Prostate gland (tissue), 2 donors: ENCODE measurements around the gene SLC7A6OS. TPM values are rescaled to one million over a fixed set of nuclear protein-coding genes. Genes with fewer than 3 reads are reported as not detected.

Experiments used
- DNase-seq: peaks from one replicate; pipeline ENCODE4 v3.0.0-alpha.2; 2019; ENCODE audit warnings: low spot score
- H3K27ac ChIP-seq, 2 donors: fragments of 200-600 bp; sonication (generic); 2 replicates each; pipeline ENCODE4 v1.5.1; 2017 to 2019
- H3K27me3 ChIP-seq: fragments of 200-600 bp; sonication (generic); replicated peaks from 2 replicates; pipeline ENCODE4 v1.5.1; 2019; ENCODE audit not compliant: insufficient read depth
- H3K36me3 ChIP-seq, 2 donors: fragments of 200-600 bp; sonication (generic); 1 replicate in 1 of 2; 2 replicates in 1 of 2; pipeline versions ENCODE4 v1.5.1 to v1.8.1; 2017 to 2019
- H3K4me1 ChIP-seq: fragments of 200-600 bp; sonication (generic); replicated peaks from 2 replicates; pipeline ENCODE4 v1.5.1; 2019
- H3K4me3 ChIP-seq, 2 donors: fragments of 200-600 bp; sonication (generic); 2 replicates each; pipeline ENCODE4 v1.5.1; 2017 to 2019
- H3K9me3 ChIP-seq: fragments of 200-600 bp; sonication (generic); 2 replicates; pipeline ENCODE4 v1.5.1; 2017
- POLR2A ChIP-seq: fragments of 450-650 bp; IDR thresholded peaks from one replicate; pipeline ENCODE4 v1.6.1; 2016; ENCODE audit warnings: antibody characterized with exemption, mild to moderate bottlenecking
- POLR2AphosphoS5 ChIP-seq: sonication (generic); formaldehyde crosslinking; IDR thresholded peaks from one replicate; pipeline ENCODE4 v1.6.1; 2017; ENCODE audit warnings: antibody characterized with exemption
- WGBS: methylation state at CpG from one replicate; pipeline ENCODE4 v1.1.5; 2018; 5-methylcytosine and 5-hydroxymethylcytosine counted together
- intact Hi-C: fragments of 100-400 bp; cut with DNase I; formaldehyde crosslinking; loops from one replicate; pipeline ENCODE4 v1.14.2; 2022
- total RNA-seq, 2 donors: library from RNA; depleted of rRNA; stranded (reverse); fragments of >200 nt; gene quantifications; one replicate each; pipeline ENCODE4 v1.1.0, GENCODE V29; 2016
- TF ChIP-seq, protein P1 (sequence below), 4 experiments: fragments of 200-600 bp in 2 of 4; fragments of 450-650 bp in 2 of 4; sonication (generic) in 2 of 4; IDR thresholded peaks; 1 replicate in 3 of 4; 2 replicates in 1 of 4; pipeline ENCODE4 v1.5.1; 2016 to 2019; ENCODE audit warnings: antibody characterized with exemption in 4 of 4, mild to moderate bottlenecking in 2 of 4, moderate library complexity in 2 of 4

Gene SLC7A6OS
- total RNA-seq, 2 donors from 2014 or later = 10.0 to 23.6 TPM

DNA sequence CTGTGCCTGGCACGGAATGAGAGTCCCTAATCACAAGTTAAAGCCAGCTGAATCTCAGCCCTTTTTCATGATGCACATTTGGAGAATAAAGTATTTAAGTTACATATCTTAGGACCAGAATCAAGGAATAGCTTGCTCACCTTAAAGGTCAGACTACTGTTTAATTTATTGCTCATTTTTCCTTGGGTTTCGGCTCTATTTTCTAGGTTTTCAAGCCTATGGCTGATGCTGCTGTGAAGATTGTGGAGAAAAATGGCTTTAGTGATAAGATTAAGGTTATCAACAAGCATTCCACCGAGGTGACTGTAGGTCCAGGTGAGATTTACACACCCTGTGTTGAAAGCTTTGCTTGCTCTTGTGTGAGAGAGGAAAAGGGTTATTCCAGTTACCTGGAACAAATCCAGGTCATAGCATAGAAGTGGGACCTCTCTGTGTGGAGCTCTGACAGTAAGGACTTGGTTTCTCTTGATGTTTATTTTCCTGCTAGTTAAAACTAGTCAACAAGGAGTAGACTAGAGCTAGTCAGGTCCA lies 18.2 kb upstream of the SLC7A6OS start:
- Histone ChIP-seq H3K4me3 (no peak overlapping the region), H3K27me3 (no peaks in the 10 kb centered on the region), H3K4me1 (no peaks in the 10 kb centered on the region), H3K9me3 (no peaks in the 10 kb centered on the region), H3K36me3 (peaks cover 0 to 9% of the 10 kb centered on the region in 2 donors), H3K27ac (no peak overlapping the region)
- DNase-seq = no peak
- intact Hi-C loops = loop anchor here (1.0 to 5.0 kb wide), 2 partner anchors 68 to 87 kb away; no protein-coding TSS in a partner anchor
- TF ChIP-seq, protein P1, sequence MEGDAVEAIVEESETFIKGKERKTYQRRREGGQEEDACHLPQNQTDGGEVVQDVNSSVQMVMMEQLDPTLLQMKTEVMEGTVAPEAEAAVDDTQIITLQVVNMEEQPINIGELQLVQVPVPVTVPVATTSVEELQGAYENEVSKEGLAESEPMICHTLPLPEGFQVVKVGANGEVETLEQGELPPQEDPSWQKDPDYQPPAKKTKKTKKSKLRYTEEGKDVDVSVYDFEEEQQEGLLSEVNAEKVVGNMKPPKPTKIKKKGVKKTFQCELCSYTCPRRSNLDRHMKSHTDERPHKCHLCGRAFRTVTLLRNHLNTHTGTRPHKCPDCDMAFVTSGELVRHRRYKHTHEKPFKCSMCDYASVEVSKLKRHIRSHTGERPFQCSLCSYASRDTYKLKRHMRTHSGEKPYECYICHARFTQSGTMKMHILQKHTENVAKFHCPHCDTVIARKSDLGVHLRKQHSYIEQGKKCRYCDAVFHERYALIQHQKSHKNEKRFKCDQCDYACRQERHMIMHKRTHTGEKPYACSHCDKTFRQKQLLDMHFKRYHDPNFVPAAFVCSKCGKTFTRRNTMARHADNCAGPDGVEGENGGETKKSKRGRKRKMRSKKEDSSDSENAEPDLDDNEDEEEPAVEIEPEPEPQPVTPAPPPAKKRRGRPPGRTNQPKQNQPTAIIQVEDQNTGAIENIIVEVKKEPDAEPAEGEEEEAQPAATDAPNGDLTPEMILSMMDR (IDR thresholded peaks at IDR 0.05) = no peak
- WGBS = 45% methylated on average over 3 of the region's 3 CpGs

DNA sequence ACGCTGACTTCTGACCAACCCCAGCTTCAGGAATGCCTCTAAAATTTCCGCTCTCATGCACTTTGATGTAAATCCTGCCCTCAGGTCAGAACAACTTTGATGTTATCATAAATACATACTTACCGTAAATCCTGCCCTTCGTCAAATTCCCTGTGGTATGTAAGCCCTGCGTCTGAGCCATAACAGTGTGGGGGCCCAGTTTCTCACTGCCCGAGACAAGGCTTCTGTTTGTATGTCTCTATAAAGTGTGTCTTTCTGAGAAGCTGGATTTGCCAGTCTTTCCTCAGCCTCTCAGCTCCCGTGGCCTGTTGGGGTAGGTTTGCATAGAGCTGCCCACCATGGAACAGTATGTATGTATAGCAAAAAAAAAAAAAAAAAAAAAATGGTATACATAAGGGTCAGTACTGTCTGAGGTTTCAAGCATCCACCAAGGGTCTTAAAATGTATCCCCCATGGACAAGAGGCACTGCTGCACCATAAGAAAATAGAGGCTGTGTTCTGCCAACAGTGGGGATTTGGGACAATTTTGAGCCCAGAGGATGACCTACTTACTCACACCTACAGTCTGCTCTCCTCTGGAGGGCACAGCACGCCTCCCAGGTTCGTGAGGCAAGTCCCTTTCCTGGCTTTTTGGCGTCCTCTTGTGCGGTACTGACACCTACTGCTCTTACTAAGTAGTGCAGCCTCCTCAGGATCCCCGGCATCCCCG lies 17.6 kb upstream of the SLC7A6OS start:
- no peak overlapping the region for H3K4me3 ChIP-seq
- H3K4me1 ChIP-seq = no peaks in the 10 kb centered on the region
- intact Hi-C loops = loop anchor here (1.0 to 5.0 kb wide), 2 partner anchors 67 to 86 kb away; no protein-coding TSS in a partner anchor
- 25% methylated on average over 13 of the region's 13 CpGs for WGBS
- H3K36me3 ChIP-seq = peaks cover 0 to 9% of the 10 kb centered on the region in 2 donors
- no peaks in the 10 kb centered on the region for H3K9me3 ChIP-seq
- no peaks in the 10 kb centered on the region for H3K27me3 ChIP-seq
- TF ChIP-seq, protein P1 (IDR thresholded peaks at IDR 0.05) = peak; percentile 79 to 96 (median 90)
- TF ChIP-seq POLR2AphosphoS5 (peak; percentile 62), POLR2A (no peak)
- H3K27ac ChIP-seq = no peak overlapping the region
- DNase-seq = peak; percentile 76

DNA sequence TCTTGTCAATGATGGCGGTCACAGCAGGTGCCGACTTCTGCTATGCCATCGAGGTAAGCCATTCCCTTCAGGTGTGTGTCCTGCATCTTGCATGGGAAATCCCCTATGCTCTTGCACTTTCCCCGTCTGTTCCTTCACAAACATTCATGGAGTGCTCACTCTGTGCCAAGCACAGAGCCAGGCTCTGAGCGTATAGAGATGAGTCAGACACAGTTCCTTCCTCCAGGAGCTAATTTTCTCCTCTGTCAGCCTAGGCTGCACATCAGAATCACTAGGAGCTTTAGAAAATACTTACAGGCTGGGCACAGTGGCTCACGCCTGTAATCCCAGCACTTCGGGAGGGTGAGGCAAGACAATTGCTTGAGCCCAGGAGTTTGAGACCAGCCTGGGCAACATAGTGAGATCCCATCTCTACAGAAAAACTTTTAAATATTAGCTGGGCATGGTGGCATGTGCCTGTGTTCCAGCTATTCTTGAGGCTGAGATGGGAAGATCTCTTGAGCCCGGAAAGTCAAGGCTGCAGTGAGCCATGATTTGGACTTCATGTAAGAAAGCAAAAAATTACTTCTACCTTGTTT lies 14.1 kb upstream of the SLC7A6OS start:
- TF ChIP-seq POLR2AphosphoS5 (no peak), POLR2A (no peak)
- TF ChIP-seq, protein P1 (IDR thresholded peaks at IDR 0.05) = no peak
- DNase-seq = no peak
- Histone ChIP-seq H3K4me1 (no peaks in the 10 kb centered on the region), H3K27me3 (no peaks in the 10 kb centered on the region), H3K9me3 (no peaks in the 10 kb centered on the region), H3K4me3 (no peak overlapping the region), H3K36me3 (peaks cover 0 to 9% of the 10 kb centered on the region in 2 donors), H3K27ac (no peak overlapping the region)
- intact Hi-C loops = loop anchor here (5.0 kb wide), 1 partner anchor 83 kb away; no protein-coding TSS in a partner anchor
- 92% methylated on average over 8 of the region's 8 CpGs for WGBS

DNA sequence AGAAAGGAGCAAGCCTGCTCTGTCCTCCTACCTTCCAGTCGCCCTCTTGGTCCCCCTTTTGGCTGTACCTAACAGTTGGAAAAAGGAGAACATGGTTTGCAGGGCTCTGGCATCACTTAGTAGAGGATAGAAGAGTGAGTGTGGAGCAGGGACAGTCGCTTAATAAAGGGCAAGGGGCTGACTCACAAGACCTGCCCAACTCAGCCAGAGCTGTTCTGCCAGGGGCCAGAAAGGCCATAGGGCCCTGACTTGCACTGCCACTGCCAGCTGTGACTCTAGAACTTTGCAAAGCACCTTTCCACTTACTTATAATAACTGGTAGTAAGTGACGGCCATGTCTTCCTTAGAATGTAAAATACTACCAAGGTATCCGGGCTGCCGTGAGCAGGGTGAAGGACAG lies 13.6 kb upstream of the SLC7A6OS start:
- no peak for DNase-seq
- no peak for TF ChIP-seq POLR2AphosphoS5
- TF ChIP-seq, protein P1 (IDR thresholded peaks at IDR 0.05) = no peak
- TF ChIP-seq POLR2A = no peak
- H3K4me3 ChIP-seq = no peak overlapping the region
- intact Hi-C loops = no loop called here
- no peaks in the 10 kb centered on the region for H3K9me3 ChIP-seq
- no peak overlapping the region for H3K27ac ChIP-seq
- WGBS = 91% methylated on average over 5 of the region's 5 CpGs
- H3K27me3 ChIP-seq = no peaks in the 10 kb centered on the region
- no peaks in the 10 kb centered on the region for H3K4me1 ChIP-seq
- peaks cover 0 to 9% of the 10 kb centered on the region in 2 donors for H3K36me3 ChIP-seq
